NCI-H2196 treated with DMSO at 0.1 percent for 48 hours (cell line): ENCODE measurements around the gene MAD2L2.

Experiments
- DNase-seq: peaks from one replicate; lab custom pipeline; 2025; ENCODE audit not compliant: unreplicated experiment; lab: John Stamatoyannopoulos, UW

The MAD2L2 gene

DNA sequence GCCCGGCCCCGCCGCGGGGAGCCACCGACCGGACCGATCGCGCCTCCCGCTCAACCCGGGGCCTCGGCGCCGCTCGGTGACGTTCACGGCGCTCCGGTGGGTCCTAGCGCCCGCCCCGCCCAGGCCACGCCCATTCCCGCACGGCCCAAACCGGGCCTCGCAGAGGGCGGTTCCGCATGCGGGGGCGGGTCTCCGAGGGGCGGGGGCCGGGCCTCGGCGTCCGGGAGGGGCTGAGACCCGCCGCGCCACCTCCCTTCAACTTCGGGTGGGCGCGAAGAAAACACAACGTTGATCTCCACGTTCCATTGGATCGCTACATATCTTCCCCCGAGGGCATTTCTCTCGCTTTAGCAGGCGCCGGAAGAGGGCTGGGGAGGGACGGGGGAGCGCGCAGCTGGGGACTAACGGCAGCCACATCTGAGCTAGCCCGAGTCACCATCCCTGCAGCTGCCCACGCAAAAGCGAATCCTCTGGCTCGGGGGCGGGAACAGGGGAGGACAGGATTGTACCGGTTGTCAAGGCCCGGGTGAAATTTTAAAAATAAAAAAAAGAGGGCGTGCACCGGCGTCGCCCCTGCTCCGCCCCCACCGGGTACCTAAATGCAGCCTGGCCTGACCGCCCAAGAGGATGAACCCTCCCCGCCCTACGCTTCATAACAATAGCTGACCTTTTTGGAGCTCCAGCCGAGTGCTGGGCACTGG lies at the start of gene MAD2L2:
TSS of gene MAD2L2 (minus strand) at position 78 of the 701 bp plus-strand sequence. CDS start 547 bp downstream, outside the sequence.
- DNase-seq = peak; percentile 88

DNA sequence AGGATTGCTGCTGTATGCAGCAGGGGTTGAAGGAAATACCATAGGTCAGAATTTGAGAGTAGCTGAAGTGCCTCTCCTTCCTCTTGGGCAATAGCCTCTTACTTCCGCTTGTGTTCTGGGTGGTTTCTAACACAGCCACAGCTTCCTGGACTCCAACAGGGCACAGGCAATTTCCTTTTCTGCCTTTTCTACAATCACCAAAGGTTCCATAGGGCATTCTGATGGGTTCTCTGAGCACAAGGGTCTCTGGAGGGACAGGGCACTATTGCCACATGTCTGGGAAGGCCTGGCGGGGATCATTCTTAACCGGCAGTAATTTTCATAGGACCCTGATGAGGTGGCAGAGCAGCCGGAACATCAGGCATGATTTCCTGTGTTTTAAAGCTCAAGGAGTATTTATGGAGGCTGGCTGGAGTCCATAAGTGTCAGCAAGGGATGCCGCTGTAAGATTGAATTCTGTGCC lies 49.5 kb upstream of the MAD2L2 start:
- no peak for DNase-seq

DNA sequence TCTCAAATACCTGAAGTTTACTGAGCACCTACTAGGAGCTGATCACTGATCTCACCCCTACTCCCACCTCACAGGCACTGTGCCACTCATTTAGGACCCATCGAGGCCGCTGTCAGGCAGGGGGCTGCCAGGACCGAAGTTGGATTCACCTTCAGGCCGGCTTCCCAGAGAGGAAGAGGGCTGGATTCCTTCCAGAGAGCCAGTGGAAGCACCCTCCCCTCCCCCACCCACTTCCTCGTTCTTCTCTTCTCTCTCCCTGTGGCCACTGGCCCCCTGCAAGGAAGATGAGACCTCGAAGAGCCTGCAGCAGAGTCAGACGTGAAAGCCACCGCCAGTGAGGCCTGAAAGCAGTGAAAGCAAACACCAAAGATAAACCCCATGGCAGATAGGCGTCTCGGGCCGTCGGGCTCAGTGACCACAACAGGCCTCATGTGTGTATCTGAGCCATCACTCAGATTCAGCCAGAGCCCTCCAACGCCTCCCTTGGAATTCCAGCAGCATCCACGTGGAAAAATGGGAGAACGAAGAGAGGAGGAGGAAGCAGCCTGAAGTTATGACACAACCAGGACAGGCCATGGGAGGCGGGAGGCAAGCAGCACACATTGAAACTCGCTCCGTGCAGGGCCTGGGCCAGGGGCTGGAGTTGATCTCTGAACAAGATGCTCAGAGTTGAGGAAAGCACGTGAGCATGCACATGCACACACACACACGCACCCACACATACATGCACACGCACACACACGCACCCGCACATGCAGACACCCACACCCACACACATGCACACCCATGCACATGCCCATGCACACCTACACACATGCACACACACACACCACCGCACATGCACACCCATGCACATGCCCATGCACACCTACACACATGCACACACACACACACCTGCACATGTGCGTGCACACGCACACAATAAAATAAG lies 48.8 kb upstream of the MAD2L2 start:
- no peak for DNase-seq

DNA sequence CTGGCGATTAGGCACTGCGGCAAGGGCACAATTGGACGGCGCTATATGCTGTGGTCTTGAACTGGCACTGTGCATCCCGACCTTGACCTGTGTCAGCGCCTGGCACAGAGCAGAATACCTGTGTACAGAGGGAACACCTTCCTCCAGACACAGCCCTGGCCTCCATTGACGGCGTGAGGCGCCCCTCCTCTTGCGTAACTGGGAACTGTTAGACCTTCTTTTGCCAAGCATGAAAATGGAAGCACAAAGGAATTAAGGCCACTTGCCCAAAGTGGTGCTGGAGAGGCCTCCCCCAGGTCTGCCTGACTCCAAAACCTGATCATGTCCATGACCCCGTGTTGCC lies 48.2 kb upstream of the MAD2L2 start:
- no peak for DNase-seq

DNA sequence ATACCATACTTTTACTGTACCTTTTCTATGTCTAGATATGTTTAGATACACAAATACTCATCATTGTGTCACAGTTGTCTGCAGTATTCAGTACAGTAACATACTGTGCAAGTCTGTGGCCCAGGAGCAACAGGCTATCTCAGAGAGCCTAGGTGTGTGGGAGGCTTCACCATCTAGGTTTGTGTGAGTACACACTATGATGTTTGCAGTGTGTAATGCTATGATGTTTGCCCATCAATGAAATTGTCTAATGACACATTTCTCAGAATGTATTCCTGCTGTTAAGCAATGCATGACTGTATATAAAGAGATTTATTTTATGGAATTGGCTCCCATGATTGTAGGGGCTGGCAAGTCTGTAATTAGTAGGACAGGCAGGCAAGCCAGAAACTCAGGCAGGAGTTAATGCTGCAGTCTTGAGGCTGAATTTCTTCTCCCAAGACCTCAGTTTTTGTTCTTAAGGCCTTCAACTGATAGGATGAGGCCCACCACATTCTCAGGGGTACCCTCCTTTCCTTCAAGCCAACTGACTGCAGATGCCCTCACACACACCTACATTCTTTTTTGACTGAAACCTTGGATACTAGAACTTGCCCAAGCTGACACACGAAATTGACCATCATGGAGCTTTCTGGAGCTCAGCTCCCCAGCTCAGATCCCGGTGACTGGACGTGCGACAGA lies 47.3 kb upstream of the MAD2L2 start:
- DNase-seq = no peak

DNA sequence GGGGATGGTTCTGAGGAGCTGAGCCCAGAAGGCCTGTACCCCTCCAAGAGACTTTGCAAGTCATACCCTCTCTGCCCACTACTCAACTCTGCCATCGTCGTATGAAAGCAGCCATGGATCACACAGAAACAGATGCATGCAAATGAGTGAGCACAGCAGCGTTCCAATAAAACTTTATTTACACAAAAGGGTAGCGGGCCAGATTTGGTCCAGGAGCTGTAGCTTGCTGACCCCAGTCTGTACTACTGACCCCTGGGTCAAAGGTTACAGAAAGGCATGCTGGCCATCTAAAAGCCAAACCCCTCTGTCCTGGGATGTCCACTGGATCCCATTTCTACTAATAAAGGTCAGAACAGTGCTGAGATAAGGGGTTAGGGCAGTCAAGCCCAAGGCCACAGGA lies 46.2 kb upstream of the MAD2L2 start:
- DNase-seq = no peak

DNA sequence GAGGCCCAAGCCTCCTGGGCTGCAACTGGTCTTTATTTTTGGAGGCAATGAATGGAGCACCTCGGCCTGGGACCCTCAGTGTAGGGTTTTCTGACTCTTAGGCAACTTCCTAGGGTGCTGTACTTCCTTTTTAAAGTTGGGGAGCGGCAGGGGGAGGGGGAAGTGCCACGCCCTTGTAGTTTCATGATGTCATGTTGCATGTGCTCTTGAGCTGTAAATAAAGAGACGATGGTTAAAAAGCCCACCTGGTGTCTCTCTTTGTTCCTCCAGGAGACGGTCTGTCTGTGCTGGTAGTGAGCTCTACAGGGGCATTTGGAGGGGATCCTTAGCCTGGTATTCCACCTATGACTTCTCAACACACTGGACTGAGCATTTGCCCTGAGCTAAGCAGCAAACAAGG lies 44.7 kb upstream of the MAD2L2 start:
- DNase-seq = no peak

DNA sequence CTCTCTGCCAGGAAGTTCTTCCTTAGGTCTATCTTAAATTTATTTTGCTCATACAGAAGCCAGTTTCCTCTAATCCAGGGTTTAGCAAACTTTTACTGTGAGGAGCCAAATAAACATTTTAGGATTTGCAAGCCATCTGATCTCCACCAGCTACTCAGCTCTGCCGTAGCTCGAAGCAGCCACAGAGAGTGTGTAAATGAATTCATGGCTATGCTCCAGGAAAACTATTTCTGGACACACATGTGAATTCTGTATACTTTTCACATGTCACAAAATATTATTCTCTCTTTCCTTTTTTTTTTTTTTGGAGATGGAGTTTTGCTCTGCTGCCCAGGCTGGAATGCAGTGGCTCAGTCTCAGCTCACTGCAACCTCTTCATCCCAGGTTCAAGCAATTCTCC lies 41.6 kb upstream of the MAD2L2 start:
- DNase-seq = no peak

DNA sequence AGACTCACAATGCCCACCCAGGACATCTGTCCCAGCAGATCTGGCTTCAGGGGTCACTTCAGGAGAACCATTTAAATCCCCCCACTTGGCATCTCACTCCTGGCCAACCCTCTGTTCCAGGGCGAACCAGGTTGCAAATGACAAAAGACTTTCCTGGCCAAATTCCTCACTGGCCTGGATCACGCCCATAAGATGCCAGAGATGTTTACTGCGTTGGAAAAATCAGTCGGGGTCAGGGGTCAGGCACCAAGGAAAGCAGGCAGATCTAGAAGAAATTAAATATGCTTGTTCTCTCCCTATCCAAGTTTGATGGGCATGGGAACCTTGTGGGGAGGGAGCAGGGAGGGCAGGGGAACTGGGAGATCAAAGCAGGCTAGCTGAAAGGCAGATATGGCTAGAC lies 40.4 kb upstream of the MAD2L2 start:
- DNase-seq = no peak

DNA sequence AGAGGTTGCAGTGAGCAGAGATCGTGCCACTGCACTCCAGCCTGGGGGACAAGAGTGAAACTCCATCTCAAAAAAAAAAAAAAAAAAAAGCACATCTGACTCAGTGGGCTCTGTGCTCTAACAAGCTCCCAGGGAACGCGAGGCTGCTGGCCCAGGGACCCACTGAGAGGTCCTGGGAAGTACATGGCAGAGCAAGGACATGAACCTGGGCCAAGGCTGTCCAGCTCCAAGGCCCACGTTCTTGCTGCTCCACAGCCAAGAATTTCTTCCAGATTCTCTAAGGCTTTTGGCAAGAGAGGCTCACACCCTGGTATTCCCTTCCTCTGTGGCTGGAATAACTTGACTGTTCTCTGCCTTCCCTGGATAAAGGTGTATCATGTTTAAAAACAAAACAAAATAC lies 39.6 kb upstream of the MAD2L2 start:
- no peak for DNase-seq

DNA sequence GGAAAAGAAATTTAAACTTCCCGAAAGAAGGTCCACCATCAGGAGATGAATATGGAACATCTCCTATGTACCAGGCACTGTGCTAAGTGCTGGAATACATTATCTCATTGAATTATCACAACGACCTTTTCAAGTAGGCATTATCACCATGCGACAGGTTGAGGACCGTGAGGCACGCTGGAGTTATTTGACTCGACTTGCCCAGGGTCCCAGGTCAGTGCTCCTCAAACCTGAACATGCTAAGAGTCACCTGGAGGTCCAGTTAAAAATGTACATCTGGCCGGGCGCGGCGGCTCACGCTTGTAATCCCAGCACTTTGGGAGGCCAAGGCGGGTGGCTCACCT lies 39.1 kb upstream of the MAD2L2 start:
- no peak for DNase-seq

DNA sequence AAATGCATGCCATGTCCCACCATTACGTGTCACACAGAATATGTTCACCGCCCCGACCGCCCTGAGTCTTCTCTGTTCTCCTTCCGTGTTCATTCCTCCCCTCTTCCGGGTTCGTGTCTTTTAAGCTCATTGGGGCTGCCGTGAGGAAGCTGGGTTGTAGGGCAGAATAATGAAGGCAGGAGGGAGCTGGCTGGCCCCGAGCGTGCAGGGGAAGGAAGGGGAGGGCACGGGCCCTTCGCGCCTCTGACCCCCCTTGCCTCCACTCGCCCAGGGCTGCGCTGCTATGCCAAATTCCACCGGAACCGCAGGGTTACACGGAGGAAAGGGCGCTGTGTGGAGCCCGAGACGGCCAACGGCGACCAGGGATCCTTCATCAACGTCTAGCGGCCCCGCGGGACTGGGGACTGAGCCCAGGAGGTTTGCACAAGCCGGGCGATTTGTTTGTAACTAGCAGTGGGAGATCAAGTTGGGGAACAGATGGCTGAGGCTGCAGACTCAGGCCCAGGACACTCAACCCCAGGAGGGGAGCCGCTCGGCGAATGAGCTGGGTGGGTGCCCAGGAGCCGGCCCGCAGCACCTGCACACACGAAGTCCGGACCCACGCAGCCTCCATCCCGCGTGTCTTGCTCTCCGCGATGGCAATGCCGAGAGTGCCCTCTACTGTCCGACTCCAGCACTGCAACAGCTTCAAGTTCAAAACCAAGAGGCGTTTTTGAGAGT lies 38.5 kb upstream of the MAD2L2 start:
- DNase-seq = peak; percentile 17

DNA sequence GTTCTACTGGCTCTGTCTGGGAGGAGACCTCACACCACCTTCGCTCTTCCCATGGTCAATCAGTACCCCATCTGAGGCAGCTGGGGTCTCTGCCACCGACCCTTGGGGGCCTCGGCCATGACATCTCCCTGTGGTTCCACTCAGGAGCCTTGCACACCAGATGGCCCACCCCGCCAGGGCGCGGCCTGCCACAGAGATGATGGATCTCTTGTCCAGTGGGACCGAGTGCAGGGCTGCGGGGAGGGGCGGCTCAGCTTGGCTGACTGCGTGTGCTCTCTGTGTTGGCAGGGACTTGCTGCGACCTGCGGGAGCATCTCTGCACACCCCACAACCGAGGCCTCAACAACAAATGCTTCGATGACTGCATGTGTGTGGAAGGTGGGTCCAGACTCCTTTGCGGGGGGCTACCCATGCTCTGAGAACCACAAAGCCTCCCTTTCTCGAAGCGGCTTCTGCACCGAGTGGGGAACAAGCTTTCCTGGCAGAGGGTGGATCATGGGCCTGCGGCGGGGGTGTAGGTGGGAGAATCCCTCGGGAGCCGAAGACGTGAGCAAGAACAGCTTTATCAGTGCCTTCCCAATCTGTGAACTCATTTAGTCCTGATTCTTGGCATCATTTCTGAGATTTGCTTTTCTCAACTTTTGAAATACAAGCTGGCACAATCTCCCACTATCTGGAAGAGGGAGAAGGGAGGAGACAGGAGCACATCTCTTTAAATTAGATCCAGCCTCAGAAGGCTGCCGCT lies 34.1 kb upstream of the MAD2L2 start:
- no peak for DNase-seq

DNA sequence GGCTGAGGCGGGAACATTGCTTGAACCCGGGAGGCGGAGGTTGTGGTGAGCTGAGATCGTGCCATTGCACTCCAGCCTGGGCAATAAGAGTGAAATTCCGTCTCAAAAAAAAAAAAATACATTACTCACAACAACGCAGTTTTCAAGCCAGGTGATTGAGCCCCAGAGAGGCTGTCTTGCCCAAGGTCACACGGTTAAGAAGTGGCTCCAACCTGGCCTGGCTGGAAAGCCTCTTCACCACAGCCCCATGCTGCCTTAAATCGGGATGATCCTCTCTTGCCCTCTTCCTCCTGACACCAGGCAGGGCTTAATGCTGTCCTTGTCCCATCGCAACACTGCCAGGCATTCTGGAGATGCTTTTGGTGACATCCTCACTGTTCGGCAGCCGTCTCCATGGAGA lies 32.1 kb upstream of the MAD2L2 start:
- DNase-seq = no peak

DNA sequence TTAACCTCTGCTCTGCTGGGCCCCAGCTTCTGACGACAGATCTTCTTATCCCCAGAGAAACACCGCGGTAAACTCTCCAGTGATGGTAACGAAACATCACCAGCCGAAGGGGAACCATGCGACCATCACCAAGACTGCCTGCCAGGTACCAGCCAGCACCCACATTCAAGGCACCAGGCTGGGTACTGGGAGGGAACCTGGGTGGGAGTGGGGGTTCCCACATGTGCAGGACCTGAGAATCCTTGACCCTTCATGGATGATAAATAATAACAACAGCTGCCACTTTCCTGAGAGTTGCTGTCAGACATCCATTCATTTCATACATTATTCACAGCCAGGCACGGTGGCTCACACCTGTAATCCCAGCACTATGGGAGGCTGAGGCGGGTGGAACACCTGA lies 31.3 kb upstream of the MAD2L2 start:
- DNase-seq = no peak

DNA sequence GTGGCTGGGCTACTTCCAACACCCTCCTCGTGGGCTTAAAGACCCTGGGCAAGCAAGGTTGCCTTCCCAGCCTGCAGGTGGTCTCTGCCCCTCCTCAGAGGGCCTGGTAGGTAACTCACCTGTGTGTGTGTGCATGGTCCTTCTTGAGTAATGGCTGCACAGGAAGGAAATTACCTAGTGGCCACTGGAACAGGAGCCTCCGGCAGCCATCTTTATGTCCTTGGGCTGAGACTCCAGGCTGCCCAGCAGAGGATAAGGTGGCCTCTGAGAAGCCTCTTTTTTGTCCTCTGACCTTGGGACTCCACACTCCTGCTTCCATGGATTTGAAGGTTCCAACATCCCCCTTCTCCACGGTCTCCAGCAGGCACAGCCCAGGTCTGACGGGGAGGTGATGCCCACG lies 30.5 kb upstream of the MAD2L2 start:
- no peak for DNase-seq

DNA sequence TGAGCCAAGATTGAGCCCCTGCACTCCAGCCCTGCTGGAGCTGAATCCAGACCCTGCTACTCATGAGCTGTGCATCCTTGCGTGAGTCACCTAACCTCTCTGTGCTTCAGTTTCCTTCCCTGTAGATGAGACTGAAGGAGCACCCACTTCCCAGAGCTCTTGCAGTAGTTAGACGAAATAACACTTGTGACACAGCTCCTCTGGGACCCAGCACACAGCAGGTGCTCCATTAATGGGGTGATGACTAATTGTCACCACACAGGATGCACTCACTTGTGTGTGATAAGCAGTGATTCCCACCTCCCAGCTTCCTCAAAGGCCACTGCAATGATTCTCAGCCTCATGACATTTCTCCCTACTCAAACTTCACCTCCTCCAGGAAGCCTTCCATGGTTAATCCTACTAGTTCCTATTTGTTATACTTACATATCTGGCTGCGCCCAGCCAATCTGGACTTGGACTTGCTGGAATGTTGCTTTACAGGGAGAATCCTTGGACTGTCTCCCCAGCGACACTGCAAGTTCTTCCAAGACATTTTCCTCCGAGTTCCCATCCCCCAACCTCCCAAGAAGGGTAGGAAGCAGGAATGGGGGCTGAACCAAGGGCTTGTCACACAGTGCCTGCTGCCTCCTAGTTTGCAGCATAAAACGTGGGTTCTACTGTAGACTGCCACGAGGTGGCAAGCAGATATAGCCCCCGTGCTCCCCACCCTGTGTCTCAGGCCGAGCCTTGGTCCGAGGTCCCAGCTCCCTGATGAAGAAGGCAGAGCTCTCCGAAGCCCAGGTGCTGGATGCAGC lies 27.8 kb upstream of the MAD2L2 start:
- DNase-seq = no peak

DNA sequence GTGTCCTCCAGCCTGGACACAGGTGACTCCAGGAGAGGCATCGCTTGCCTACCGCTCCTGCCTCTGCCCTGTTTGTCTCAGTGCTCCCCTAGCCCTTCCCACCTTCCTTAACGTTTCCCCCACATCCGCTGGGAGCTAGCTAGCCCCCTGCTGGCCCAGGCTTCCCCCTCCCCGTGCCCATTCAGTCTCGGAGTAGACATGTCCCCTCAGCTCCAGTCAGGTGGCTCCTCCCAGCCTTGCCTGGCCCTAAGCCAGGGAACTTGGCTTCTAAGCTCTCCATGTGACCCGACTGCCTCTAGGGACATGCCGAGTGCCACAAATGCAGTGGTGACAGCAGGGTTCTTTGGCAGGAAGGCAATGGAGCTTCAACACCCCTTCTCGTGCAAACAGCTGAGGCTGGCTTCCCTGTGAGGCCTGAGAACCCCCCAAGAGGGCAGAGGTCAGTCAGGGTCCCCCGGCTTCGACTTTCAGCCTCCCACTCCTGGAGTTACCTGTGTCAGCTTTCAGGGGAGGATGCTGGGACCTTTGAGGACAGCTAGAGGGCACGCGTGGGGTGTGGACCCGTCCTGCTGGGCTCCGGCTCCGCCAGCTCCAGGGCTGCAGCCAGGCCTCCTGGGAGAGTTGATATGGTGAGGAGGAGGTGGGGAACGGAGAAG lies 26.8 kb upstream of the MAD2L2 start:
- DNase-seq = no peak

DNA sequence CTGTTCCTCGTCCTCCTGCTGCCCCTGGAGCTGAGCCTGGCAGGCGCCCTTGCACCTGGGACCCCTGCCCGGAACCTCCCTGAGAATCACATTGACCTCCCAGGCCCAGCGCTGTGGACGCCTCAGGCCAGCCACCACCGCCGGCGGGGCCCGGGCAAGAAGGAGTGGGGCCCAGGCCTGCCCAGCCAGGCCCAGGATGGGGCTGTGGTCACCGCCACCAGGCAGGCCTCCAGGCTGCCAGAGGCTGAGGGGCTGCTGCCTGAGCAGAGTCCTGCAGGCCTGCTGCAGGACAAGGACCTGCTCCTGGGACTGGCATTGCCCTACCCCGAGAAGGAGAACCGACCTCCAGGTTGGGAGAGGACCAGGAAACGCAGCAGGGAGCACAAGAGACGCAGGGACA lies 25.3 kb upstream of the MAD2L2 start:
- DNase-seq = no peak
